Measurements from ENCODE around the gene NUP93.

- no peak for TF ChIP-seq CTCF (IDR thresholded peaks at IDR 0.05)
- TF ChIP-seq POLR2AphosphoS5 (IDR thresholded peaks at IDR 0.05), result no peak
Measured at GRCh38 chr16:56817056-56817455, 87.1 kb downstream of the NUP93 start.
